H1 (cell line): Measurements from ENCODE around the gene ITFG2. TPM values are rescaled to one million over a fixed set of nuclear protein-coding genes. Genes with fewer than 3 reads are reported as not detected.

Experiments used
- BACH1 ChIP-seq: IDR thresholded peaks from 2 replicates; pipeline ENCODE4 v1.6.1; 2012; ENCODE audit warnings: low read length, improper control_type of control experiment
- PHF8 ChIP-seq: fragments of 200-600 bp; sonication (generic); conservative IDR thresholded peaks from 2 replicates; pipeline ENCODE4 v1.7.1; 2012; ENCODE audit warnings: low read depth, mild to moderate bottlenecking, inconsistent platforms, low read length, moderate library complexity
- polyA plus RNA-seq, 7 experiments: library from polyadenylated mRNA; depleted of rRNA in 3 of 7; stranded (reverse) in 5 of 7; unstranded in 2 of 7; fragments of >200 nt in 5 of 7; fragments of 200-250 nt in 2 of 7; gene quantifications; 1 replicate in 5 of 7; 2 replicates in 1 of 7; 4 replicates in 1 of 7; pipeline versions ENCODE4 v1.2.1 to v1.2.3, GENCODE V29; 2011 to 2013; ENCODE audit warnings: missing spikeins in 2 of 7, mixed read lengths in 2 of 7
- total RNA-seq: library from RNA; stranded (reverse); fragmentation: NEBNext Ultra II Directional; extraction: Animal tissue kit (Norgen Biotek cat#: 25700); gene quantifications from 2 replicates; pipeline ENCODE4 v1.2.1, GENCODE V29; 2021
- TF ChIP-seq, protein P1 (sequence below): IDR thresholded peaks from 2 replicates; pipeline ENCODE4 v1.6.1; 2012; ENCODE audit warnings: low read length, inconsistent platforms

Gene ITFG2
- total and polyA plus RNA-seq, 2 of the 8 experiments (the other 6 are each of a cell fraction or from before 2014, with no cell fraction given) = 15.0 to 22.9 TPM

- TF ChIP-seq, protein P1, sequence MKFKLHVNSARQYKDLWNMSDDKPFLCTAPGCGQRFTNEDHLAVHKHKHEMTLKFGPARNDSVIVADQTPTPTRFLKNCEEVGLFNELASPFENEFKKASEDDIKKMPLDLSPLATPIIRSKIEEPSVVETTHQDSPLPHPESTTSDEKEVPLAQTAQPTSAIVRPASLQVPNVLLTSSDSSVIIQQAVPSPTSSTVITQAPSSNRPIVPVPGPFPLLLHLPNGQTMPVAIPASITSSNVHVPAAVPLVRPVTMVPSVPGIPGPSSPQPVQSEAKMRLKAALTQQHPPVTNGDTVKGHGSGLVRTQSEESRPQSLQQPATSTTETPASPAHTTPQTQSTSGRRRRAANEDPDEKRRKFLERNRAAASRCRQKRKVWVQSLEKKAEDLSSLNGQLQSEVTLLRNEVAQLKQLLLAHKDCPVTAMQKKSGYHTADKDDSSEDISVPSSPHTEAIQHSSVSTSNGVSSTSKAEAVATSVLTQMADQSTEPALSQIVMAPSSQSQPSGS = no peak
- TF ChIP-seq PHF8 (no peak), BACH1 (no peak)
These were observed 42.4 kb downstream of the ITFG2 start (continued) for GRCh38 chr12:2854669-2855453.
